H9 (cell line): ENCODE data around the gene GRIN2A. TPM values are rescaled to one million over a fixed set of nuclear protein-coding genes. Genes with fewer than 3 reads are reported as not detected.

Experiments
- DNase-seq: peaks from one replicate; pipeline ENCODE4 v3.0.0-alpha.2; 2017
- H2AFZ ChIP-seq: one replicate; pipeline ENCODE4 v1.6.1; 2013; ENCODE audit warnings: mild to moderate bottlenecking, low read length, control low read depth, moderate library complexity
- H2AK5ac ChIP-seq: 2 replicates; pipeline ENCODE4 v1.6.1; 2013; ENCODE audit warnings: low read length, control low read depth, mixed read lengths; ENCODE audit not compliant: insufficient read length
- H2BK120ac ChIP-seq: one replicate; pipeline ENCODE4 v1.6.1; 2013; ENCODE audit warnings: low read depth, mild to moderate bottlenecking, low read length, control low read depth, inconsistent platforms; ENCODE audit not compliant: poor library complexity, severe bottlenecking
- H2BK12ac ChIP-seq: 2 replicates; pipeline ENCODE4 v1.6.1; 2013; ENCODE audit warnings: low read length, control low read depth, mixed read lengths, low read depth; ENCODE audit not compliant: insufficient read length
- H2BK15ac ChIP-seq: 2 replicates; pipeline ENCODE4 v1.6.1; 2013; ENCODE audit warnings: low read depth, low read length, control low read depth
- H2BK20ac ChIP-seq: one replicate; pipeline ENCODE4 v1.6.1; 2013; ENCODE audit warnings: low read depth, mild to moderate bottlenecking, low read length, control low read depth, inconsistent platforms; ENCODE audit not compliant: poor library complexity, severe bottlenecking
- H2BK5ac ChIP-seq: 2 replicates; pipeline ENCODE4 v1.6.1; 2013; ENCODE audit warnings: low read length, control low read depth, mixed read lengths; ENCODE audit not compliant: insufficient read length
- H3K14ac ChIP-seq: 2 replicates; pipeline ENCODE4 v1.6.1; 2013; ENCODE audit warnings: low read length, control low read depth; ENCODE audit not compliant: insufficient read depth
- H3K18ac ChIP-seq: 2 replicates; pipeline ENCODE4 v1.6.1; 2013; ENCODE audit warnings: low read depth, mild to moderate bottlenecking, mixed read lengths, low read length, control low read depth; ENCODE audit not compliant: insufficient read length
- H3K23ac ChIP-seq: 2 replicates; pipeline ENCODE4 v1.6.1; 2013; ENCODE audit warnings: low read length, control low read depth, mixed read lengths, low read depth; ENCODE audit not compliant: insufficient read length
- H3K23me2 ChIP-seq: 2 replicates; pipeline ENCODE4 v1.6.1; 2013; ENCODE audit warnings: low read depth, mild to moderate bottlenecking, mixed read lengths, low read length, control low read depth; ENCODE audit not compliant: insufficient read length, poor library complexity, severe bottlenecking
- H3K27ac ChIP-seq: 2 replicates; pipeline ENCODE4 v1.5.1; 2013; ENCODE audit warnings: low read length, control low read depth, mixed read lengths, low read depth; ENCODE audit not compliant: insufficient read length
- H3K27me3 ChIP-seq: 2 replicates; pipeline ENCODE4 v1.6.1; 2013; ENCODE audit warnings: low read length, control low read depth, inconsistent platforms; ENCODE audit not compliant: insufficient read depth
- H3K4ac ChIP-seq: 2 replicates; pipeline ENCODE4 v1.6.1; 2013; ENCODE audit warnings: low read depth, mild to moderate bottlenecking, control low read depth, inconsistent platforms, low read length, moderate library complexity
- H3K4me1 ChIP-seq: 2 replicates; pipeline ENCODE4 v1.6.1; 2013; ENCODE audit warnings: low read length, control low read depth, inconsistent platforms; ENCODE audit not compliant: insufficient read depth
- H3K4me2 ChIP-seq: 2 replicates; pipeline ENCODE4 v1.6.1; 2013; ENCODE audit warnings: low read length, control low read depth, mixed read lengths; ENCODE audit not compliant: insufficient read length, insufficient read depth
- H3K56ac ChIP-seq: 2 replicates; pipeline ENCODE4 v1.6.1; 2013; ENCODE audit warnings: low read depth, mild to moderate bottlenecking, mixed read lengths, low read length, control low read depth; ENCODE audit not compliant: insufficient read length
- H3K79me1 ChIP-seq: 2 replicates; pipeline ENCODE4 v1.6.1; 2013; ENCODE audit warnings: low read depth, mild to moderate bottlenecking, moderate library complexity, low read length, control low read depth, inconsistent platforms; ENCODE audit not compliant: insufficient read depth, poor library complexity, severe bottlenecking
- H3K79me2 ChIP-seq: 2 replicates; pipeline ENCODE4 v1.6.1; 2013; ENCODE audit warnings: low read length, control low read depth, inconsistent platforms; ENCODE audit not compliant: insufficient read depth
- H3K9ac ChIP-seq: 2 replicates; pipeline ENCODE4 v1.6.1; 2013; ENCODE audit warnings: low read length, control low read depth, mixed read lengths; ENCODE audit not compliant: insufficient read length; ENCODE audit errors: extremely low read depth
- H3K9me3 ChIP-seq: one replicate; pipeline ENCODE4 v1.6.1; 2013; ENCODE audit warnings: low read depth, low read length, inconsistent platforms; ENCODE audit not compliant: control insufficient read depth
- H3T11ph ChIP-seq: one replicate; pipeline ENCODE4 v1.6.1; 2013; ENCODE audit warnings: mild to moderate bottlenecking, low read length, control low read depth, inconsistent platforms
- H4K20me1 ChIP-seq: one replicate; pipeline ENCODE4 v1.6.1; 2013; ENCODE audit not compliant: control insufficient read depth, insufficient read length, insufficient read depth
- H4K5ac ChIP-seq: 2 replicates; pipeline ENCODE4 v1.6.1; 2013; ENCODE audit warnings: low read depth, mild to moderate bottlenecking, mixed read lengths, low read length, control low read depth; ENCODE audit not compliant: insufficient read length
- H4K8ac ChIP-seq: replicated peaks from 2 replicates; pipeline ENCODE4 v1.6.1; 2013; ENCODE audit warnings: low read length, control low read depth, mixed read lengths, low read depth; ENCODE audit not compliant: insufficient read length
- H4K91ac ChIP-seq: 2 replicates; pipeline ENCODE4 v1.6.1; 2013; ENCODE audit warnings: low read depth, mild to moderate bottlenecking, moderate library complexity, mixed read lengths, low read length, control low read depth; ENCODE audit not compliant: insufficient read length
- H3K27ac Mint-ChIP-seq, 3 experiments: 2 replicates in 2 of 3; 3 replicates in 1 of 3; pipeline ENCODE4 v1.8.0; 2020 to 2021; ENCODE audit warnings: mixed read lengths in 3 of 3, mild to moderate bottlenecking in 1 of 3, moderate library complexity in 1 of 3
- H3K27me3 Mint-ChIP-seq: 2 replicates; pipeline ENCODE4 v1.8.0; 2021; ENCODE audit warnings: low read depth, mild to moderate bottlenecking, moderate library complexity, mixed read lengths
- H3K36me3 Mint-ChIP-seq, 3 experiments: 2 replicates in 2 of 3; 3 replicates in 1 of 3; pipeline ENCODE4 v1.8.0; 2020 to 2021; ENCODE audit warnings: low read depth in 3 of 3, mixed read lengths in 3 of 3; ENCODE audit not compliant: insufficient read depth in 1 of 3
- H3K4me1 Mint-ChIP-seq, 2 experiments: 2 replicates each; pipeline ENCODE4 v1.8.0; 2020; ENCODE audit warnings: mixed read lengths in 2 of 2
- H3K4me3 Mint-ChIP-seq, 2 experiments: 2 replicates in 1 of 2; 3 replicates in 1 of 2; pipeline ENCODE4 v1.8.0; 2020 to 2021; ENCODE audit warnings: mild to moderate bottlenecking in 2 of 2, mixed read lengths in 2 of 2, moderate library complexity in 1 of 2
- H3K9me3 Mint-ChIP-seq, 2 experiments: 2 replicates in 1 of 2; 3 replicates in 1 of 2; pipeline ENCODE4 v1.8.0; 2020; ENCODE audit warnings: mild to moderate bottlenecking in 2 of 2, mixed read lengths in 2 of 2, moderate library complexity in 1 of 2
- CTCF ChIP-seq: fragments of 200-600 bp; sonication (generic); conservative IDR thresholded peaks from 3 replicates; pipeline ENCODE4 v1.8.0; 2021; ENCODE audit warnings: antibody characterized with exemption, mild to moderate bottlenecking
- WGBS: extraction: QIAGEN DNeasy Blood & Tissue Kit; methylation state at CpG from one replicate; pipeline ENCODE4 v1.1.7; 2013; ENCODE audit warnings: missing lambda C conversion rate, low lambda C conversion rate, mixed read lengths; ENCODE audit not compliant: insufficient read length; ENCODE audit errors: extremely low coverage; 5-methylcytosine and 5-hydroxymethylcytosine counted together
- total RNA-seq: library from RNA; stranded (reverse); gene quantifications from 2 replicates; pipeline ENCODE4 v1.2.1, GENCODE V29; 2021

Gene GRIN2A
- total RNA-seq, 1 experiment from 2014 or later, result 1.5 TPM

GRCh38 chr16:10103700-10104099 lies 78.5 kb downstream of the GRIN2A start:
- H3K4me1 Mint-ChIP-seq, result no peaks in the 10 kb centered on the region
- Histone ChIP-seq H2BK120ac (no peak overlapping the region), H4K5ac (no peak overlapping the region), H2AK5ac (no peak overlapping the region), H2BK5ac (no peak overlapping the region), H3K18ac (no peak overlapping the region), H3K4me2 (no peak overlapping the region), H3K9ac (no peak overlapping the region), H3K4me1 (no peaks in the 10 kb centered on the region; the same call in 1 of the 2 replicates), H3K14ac (no peak overlapping the region), H2AFZ (no peak overlapping the region), H3K27ac (no peak overlapping the region), H3K56ac (no peak overlapping the region), H3K23me2 (no peaks in the 10 kb centered on the region), H3K27me3 (no peaks in the 10 kb centered on the region), H2BK12ac (no peak overlapping the region), H4K91ac (no peak overlapping the region), H3K79me2 (no peaks in the 10 kb centered on the region), H4K8ac (no peak overlapping the region), H3T11ph (no peak overlapping the region), H2BK20ac (no peak overlapping the region), H4K20me1 (no peaks in the 10 kb centered on the region), H3K23ac (no peak overlapping the region), H3K4ac (no peak overlapping the region), H3K9me3 (no peaks in the 10 kb centered on the region), H2BK15ac (no peak overlapping the region), H3K79me1 (no peaks in the 10 kb centered on the region)
- no CpG with 5 or more reads among the region's 1 CpG for WGBS
- no peak overlapping the region for H3K27ac Mint-ChIP-seq
- no peak for DNase-seq
- no peak for TF ChIP-seq CTCF
- H3K27me3 Mint-ChIP-seq, result no peaks in the 10 kb centered on the region; the same call in 1 of the 2 replicates
- peaks cover 0 to 2% (median 0%) of the 10 kb centered on the region in 3 experiments; a peak in 4 of 7 replicates for H3K36me3 Mint-ChIP-seq
- no peak overlapping the region for H3K4me3 Mint-ChIP-seq
- H3K9me3 Mint-ChIP-seq, result peaks cover 3 to 8% of the 10 kb centered on the region in 2 experiments; a peak in 3 of 5 replicates
